GM23248 (cell line): ENCODE measurements around the gene FGD2.

Source experiments
- EZH2 ChIP-seq: fragments of 200-600 bp; sonication (generic); IDR thresholded peaks from 2 replicates; pipeline ENCODE4 v1.6.1; 2018; ENCODE audit warnings: antibody characterized with exemption, mild to moderate bottlenecking; ENCODE audit not compliant: insufficient read depth, poor library complexity, severe bottlenecking
- EZH2phosphoT487 ChIP-seq: fragments of 200-600 bp; sonication (generic); IDR thresholded peaks from 2 replicates; pipeline ENCODE4 v1.6.1; 2018; ENCODE audit warnings: antibody characterized with exemption, moderate library complexity, mild to moderate bottlenecking, low read depth; ENCODE audit not compliant: insufficient read depth

- TF ChIP-seq EZH2 (no peak), EZH2phosphoT487 (no peak)
Observed at GRCh38 chr6:37030599-37030998, 25.1 kb downstream of the FGD2 start.
